Measurements from ENCODE around the gene ALKBH5. TPM values are rescaled to one million over a fixed set of nuclear protein-coding genes. Genes with fewer than 3 reads are reported as not detected.

The ALKBH5 gene
- total RNA-seq, 2 experiments from 2014 or later = 99.3 to 125 TPM

GRCh38 chr17:18198530-18198929 lies 14.9 kb downstream of the ALKBH5 start:
- Histone ChIP-seq H3K27ac (ENCODE audit: low read depth, low read length, poor library complexity, severe bottlenecking) (no peak overlapping the region), H2AFZ (ENCODE audit: low read length) (no peak overlapping the region), H3K4me3 (ENCODE audit: low read depth, low read length, poor library complexity, severe bottlenecking) (no peak overlapping the region), H3K79me2 (ENCODE audit: insufficient read depth, low read depth, low read length) (peaks cover 14% of the 10 kb centered on the region; the same call in 1 of the 2 replicates), H3K4me1 (ENCODE audit: insufficient read depth, low read length, poor library complexity, severe bottlenecking) (no peaks in the 10 kb centered on the region), H3K4me2 (ENCODE audit: low read length) (no peak overlapping the region), H3K9me3 (ENCODE audit: low read length) (no peaks in the 10 kb centered on the region), H3K36me3 (ENCODE audit: insufficient read depth, low read length) (peaks cover 84% of the 10 kb centered on the region), H3K9me2 (ENCODE audit: insufficient read depth, low read length) (no peaks in the 10 kb centered on the region), H4K20me1 (ENCODE audit: insufficient read depth, low read length) (peaks cover 10% of the 10 kb centered on the region; the same call in 1 of the 2 replicates)
- TF ChIP-seq, protein P1, sequence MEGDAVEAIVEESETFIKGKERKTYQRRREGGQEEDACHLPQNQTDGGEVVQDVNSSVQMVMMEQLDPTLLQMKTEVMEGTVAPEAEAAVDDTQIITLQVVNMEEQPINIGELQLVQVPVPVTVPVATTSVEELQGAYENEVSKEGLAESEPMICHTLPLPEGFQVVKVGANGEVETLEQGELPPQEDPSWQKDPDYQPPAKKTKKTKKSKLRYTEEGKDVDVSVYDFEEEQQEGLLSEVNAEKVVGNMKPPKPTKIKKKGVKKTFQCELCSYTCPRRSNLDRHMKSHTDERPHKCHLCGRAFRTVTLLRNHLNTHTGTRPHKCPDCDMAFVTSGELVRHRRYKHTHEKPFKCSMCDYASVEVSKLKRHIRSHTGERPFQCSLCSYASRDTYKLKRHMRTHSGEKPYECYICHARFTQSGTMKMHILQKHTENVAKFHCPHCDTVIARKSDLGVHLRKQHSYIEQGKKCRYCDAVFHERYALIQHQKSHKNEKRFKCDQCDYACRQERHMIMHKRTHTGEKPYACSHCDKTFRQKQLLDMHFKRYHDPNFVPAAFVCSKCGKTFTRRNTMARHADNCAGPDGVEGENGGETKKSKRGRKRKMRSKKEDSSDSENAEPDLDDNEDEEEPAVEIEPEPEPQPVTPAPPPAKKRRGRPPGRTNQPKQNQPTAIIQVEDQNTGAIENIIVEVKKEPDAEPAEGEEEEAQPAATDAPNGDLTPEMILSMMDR (conservative IDR thresholded peaks at IDR 0.05; ENCODE audit: low read length) = no peak
- TF ChIP-seq EZH2phosphoT487 (IDR thresholded peaks at IDR 0.05; ENCODE audit: borderline replicate concordance, low read depth, low read length) = no peak
- DNase-seq (ENCODE audit: low spot score) = no peak
- no TSS peak for BruUV-seq (replicated peaks)
- intact Hi-C loops (cut with micrococcal nuclease; ENCODE audit: unreplicated experiment) = no loop called here
- POLR2A ChIA-PET = interaction anchor here (0.6 kb wide), 1 partner anchor 659 kb away, joined by 3 read pairs; the partner anchor contains the start of gene PRPSAP2
- CTCF ChIA-PET (ENCODE audit: unreplicated experiment) = interaction anchor here (1.4 kb wide), 1 partner anchor 9 kb away, joined by 3 read pairs; no protein-coding TSS in a partner anchor

GRCh38 chr17:18201108-18201507 lies 17.5 kb downstream of the ALKBH5 start:
- no peak for DNase-seq (ENCODE audit: low spot score)
- Histone ChIP-seq H3K79me2 (ENCODE audit: insufficient read depth, low read depth, low read length) (0 out of 2 replicates have a peak, but pooled peaks cover 4% of the 10 kb centered on the region), H3K4me3 (ENCODE audit: low read depth, low read length, poor library complexity, severe bottlenecking) (no peak overlapping the region), H3K36me3 (ENCODE audit: insufficient read depth, low read length) (peaks cover 83% of the 10 kb centered on the region), H3K9me2 (ENCODE audit: insufficient read depth, low read length) (no peaks in the 10 kb centered on the region), H3K27ac (ENCODE audit: low read depth, low read length, poor library complexity, severe bottlenecking) (no peak overlapping the region), H4K20me1 (ENCODE audit: insufficient read depth, low read length) (peaks cover 8% of the 10 kb centered on the region; the same call in 1 of the 2 replicates), H2AFZ (ENCODE audit: low read length) (no peak overlapping the region), H3K4me1 (ENCODE audit: insufficient read depth, low read length, poor library complexity, severe bottlenecking) (no peaks in the 10 kb centered on the region), H3K4me2 (ENCODE audit: low read length) (no peak overlapping the region), H3K9me3 (ENCODE audit: low read length) (no peaks in the 10 kb centered on the region)
- BruUV-seq (replicated peaks) = no TSS peak
- ChIA-PET CTCF (ENCODE audit: unreplicated experiment) (no interaction called here), POLR2A (interaction anchor here (0.6 kb wide), 1 partner anchor 36 kb away, joined by 6 read pairs; no protein-coding TSS in a partner anchor)
- TF ChIP-seq, protein P1 (conservative IDR thresholded peaks at IDR 0.05; ENCODE audit: low read length) = no peak
- TF ChIP-seq EZH2phosphoT487 (IDR thresholded peaks at IDR 0.05; ENCODE audit: borderline replicate concordance, low read depth, low read length) = no peak
- intact Hi-C loops (cut with micrococcal nuclease; ENCODE audit: unreplicated experiment) = no loop called here

GRCh38 chr17:18203308-18203707 lies 19.7 kb downstream of the ALKBH5 start:
- CTCF ChIA-PET (ENCODE audit: unreplicated experiment) = no interaction called here
- TF ChIP-seq EZH2phosphoT487 (IDR thresholded peaks at IDR 0.05; ENCODE audit: borderline replicate concordance, low read depth, low read length) = no peak
- TF ChIP-seq, protein P1 (conservative IDR thresholded peaks at IDR 0.05; ENCODE audit: low read length) = no peak
- BruUV-seq (replicated peaks) = no TSS peak

More at GRCh38 chr17:18203308-18203707, 19.7 kb downstream of the ALKBH5 start:
- H3K4me2 ChIP-seq (ENCODE audit: low read length) = no peak overlapping the region
- peaks cover 83% of the 10 kb centered on the region for H3K36me3 ChIP-seq (ENCODE audit: insufficient read depth, low read length)
- H3K9me3 ChIP-seq (ENCODE audit: low read length) = no peaks in the 10 kb centered on the region
- H3K79me2 ChIP-seq (ENCODE audit: insufficient read depth, low read depth, low read length) = 0 out of 2 replicates have a peak, but pooled peaks cover 4% of the 10 kb centered on the region
- H3K4me1 ChIP-seq (ENCODE audit: insufficient read depth, low read length, poor library complexity, severe bottlenecking) = no peaks in the 10 kb centered on the region
- no peaks in the 10 kb centered on the region for H3K9me2 ChIP-seq (ENCODE audit: insufficient read depth, low read length)
- H3K27ac ChIP-seq (ENCODE audit: low read depth, low read length, poor library complexity, severe bottlenecking) = no peak overlapping the region
- POLR2A ChIA-PET = interaction anchor here (0.7 to 1.8 kb wide), 2 partner anchors 9 to 28 kb away, joined by 5 to 6 read pairs; no protein-coding TSS in a partner anchor
- intact Hi-C loops (cut with micrococcal nuclease; ENCODE audit: unreplicated experiment) = no loop called here
- H4K20me1 ChIP-seq (ENCODE audit: insufficient read depth, low read length) = peaks cover 8% of the 10 kb centered on the region; the same call in 1 of the 2 replicates
- H3K4me3 ChIP-seq (ENCODE audit: low read depth, low read length, poor library complexity, severe bottlenecking) = no peak overlapping the region
- no peak for DNase-seq (ENCODE audit: low spot score)
- H2AFZ ChIP-seq (ENCODE audit: low read length) = no peak overlapping the region

Data from OCI-LY7 (cell line).